HepG2 (cell line): ENCODE measurements around the gene TATDN3. TPM values are rescaled to one million over a fixed set of nuclear protein-coding genes. Genes with fewer than 3 reads are reported as not detected.

ENCODE experiments used
- ATAC-seq: fragments of 200-7000 bp; cut with Tn5 transposase; 3 replicates; pipeline ENCODE4 v1.9.1; 2020; ENCODE audit warnings: mild to moderate bottlenecking, moderate library complexity
- BruUV-seq: library from RNA; stranded (reverse); fragments of 400-500 nt; replicated peaks from 2 replicates; lab custom pipeline; 2021; lab: Mats Ljungman, UMichigan
- CTCF ChIA-PET: fragments of 300-600 bp; formaldehyde crosslinking; extraction: SDS; loops from one replicate; lab custom pipeline; 2021; ENCODE audit warnings: low total read pairs, inconsistent platforms, low intra/inter-chr PET ratio; lab: Yijun Ruan, JAX
- POLR2A ChIA-PET: fragments of 350-600 bp; sonication (Branson Sonifier 250); formaldehyde crosslinking; loops from one replicate; lab custom pipeline; 2020; ENCODE audit warnings: antibody characterized with exemption, inconsistent platforms; lab: Yijun Ruan, JAX
- DNase-seq: peaks from one replicate; pipeline ENCODE4 v3.0.0-alpha.2; 2015; ENCODE audit warnings: low spot score
- FAIRE-seq: peaks from 3 replicates; lab custom pipeline; 2011; peaks lifted over from hg19 to GRCh38; lab: Jason Lieb, UNC
- H2AFZ ChIP-seq: one replicate; pipeline ENCODE4 v1.6.1; 2011; ENCODE audit warnings: low read length, inconsistent platforms
- H3K27ac ChIP-seq: fragments of 300-600 bp; 3 replicates; pipeline ENCODE4 v1.8.0; 2011; ENCODE audit warnings: mixed run types, mild to moderate bottlenecking, mixed read lengths, low read length, inconsistent platforms; ENCODE audit not compliant: insufficient read depth; ENCODE audit errors: extremely low read length
- H3K27me3 ChIP-seq, 2 experiments: fragments of 200-600 bp in 1 of 2; 2 replicates in 1 of 2; 3 replicates in 1 of 2; pipeline versions ENCODE4 v1.6.0 to v1.8.0; 2011; ENCODE audit warnings: low read length in 2 of 2, mild to moderate bottlenecking in 2 of 2, moderate library complexity in 2 of 2, inconsistent platforms in 1 of 2; ENCODE audit not compliant: insufficient read depth in 2 of 2, control insufficient read depth in 1 of 2
- H3K36me3 ChIP-seq, 2 experiments: fragments of 200-600 bp in 1 of 2; replicated peaks in 1 of 2; 2 replicates in 1 of 2; 3 replicates in 1 of 2; pipeline versions ENCODE4 v1.5.1 to v1.8.0; 2011; ENCODE audit warnings: low read length in 2 of 2, inconsistent platforms in 1 of 2; ENCODE audit not compliant: insufficient read depth in 2 of 2, control insufficient read depth in 1 of 2
- H3K4me1 ChIP-seq: 2 replicates; pipeline ENCODE4 v1.5.1; 2012; ENCODE audit warnings: low read length, inconsistent platforms; ENCODE audit not compliant: insufficient read depth
- H3K4me2 ChIP-seq: 2 replicates; pipeline ENCODE4 v1.6.0; 2011; ENCODE audit warnings: low read depth, low read length, inconsistent platforms
- H3K4me3 ChIP-seq, 3 experiments: fragments of 200-600 bp in 1 of 3; sonication (generic), shearing (Covaris generic) in 1 of 3; replicated peaks in 1 of 3; 2 replicates each; pipeline ENCODE4 v1.5.1; 2011 to 2016; ENCODE audit warnings: low read length in 3 of 3, inconsistent platforms in 2 of 3, low read depth in 2 of 3, mild to moderate bottlenecking in 2 of 3, control low read depth in 1 of 3, mixed read lengths in 1 of 3; ENCODE audit not compliant: insufficient read depth in 1 of 3
- H3K79me2 ChIP-seq: one replicate; pipeline ENCODE4 v1.6.1; 2011; ENCODE audit warnings: low read length, inconsistent platforms; ENCODE audit not compliant: insufficient read depth
- H3K9ac ChIP-seq: 2 replicates; pipeline ENCODE4 v1.6.0; 2011; ENCODE audit warnings: mild to moderate bottlenecking, low read depth, low read length, inconsistent platforms; ENCODE audit not compliant: insufficient read depth
- H3K9me3 ChIP-seq: 2 replicates; pipeline ENCODE4 v1.5.1; 2012; ENCODE audit warnings: mild to moderate bottlenecking, low read length
- H4K20me1 ChIP-seq: 2 replicates; pipeline ENCODE4 v1.6.0; 2011; ENCODE audit warnings: inconsistent platforms, mild to moderate bottlenecking, low read length, moderate library complexity; ENCODE audit not compliant: insufficient read depth
- GABPB1 ChIP-seq: IDR thresholded peaks from 2 replicates; pipeline ENCODE4 v1.6.1; 2016; ENCODE audit warnings: mild to moderate bottlenecking, missing genetic modification reagents, moderate library complexity, missing compliant biosample characterization
- HNF1B ChIP-seq: sonication (generic); formaldehyde crosslinking; IDR thresholded peaks from 2 replicates; pipeline ENCODE4 v1.5.1; 2020; ENCODE audit warnings: mild to moderate bottlenecking, moderate library complexity, missing genetic modification reagents
- HNRNPL ChIP-seq: fragments of 200-400 bp; formaldehyde crosslinking; IDR thresholded peaks from 2 replicates; pipeline ENCODE4 v1.6.1; 2017; ENCODE audit warnings: mild to moderate bottlenecking, low read depth, low read length
- IRF2 ChIP-seq: IDR thresholded peaks from 2 replicates; pipeline ENCODE4 v1.6.1; 2018; ENCODE audit warnings: missing genetic modification reagents, missing compliant biosample characterization
- KLF12 ChIP-seq: sonication (generic); formaldehyde crosslinking; IDR thresholded peaks from 2 replicates; pipeline ENCODE4 v1.4.0; 2020; ENCODE audit warnings: missing genetic modification reagents, borderline replicate concordance
- MYPOP ChIP-seq: sonication (generic); formaldehyde crosslinking; IDR thresholded peaks from 2 replicates; pipeline ENCODE4 v1.8.1; 2023; ENCODE audit warnings: mild to moderate bottlenecking, moderate library complexity, missing genetic modification reagents
- PRPF4 ChIP-seq: fragments of 200-400 bp; formaldehyde crosslinking; IDR thresholded peaks from 2 replicates; pipeline ENCODE4 v1.6.1; 2016; ENCODE audit warnings: low read length, low read depth; ENCODE audit not compliant: poor library complexity, severe bottlenecking
- TGIF2 ChIP-seq: IDR thresholded peaks from 2 replicates; pipeline ENCODE4 v1.6.1; 2016; ENCODE audit warnings: control low read depth, missing compliant biosample characterization
- ZBTB38 ChIP-seq: sonication (generic); formaldehyde crosslinking; IDR thresholded peaks from 2 replicates; pipeline ENCODE4 v1.5.1; 2020; ENCODE audit warnings: mild to moderate bottlenecking, missing genetic modification reagents
- WGBS: methylation state at CpG from one replicate; pipeline ENCODE4 v1.1.6; 2017; ENCODE audit warnings: low lambda C conversion rate; 5-methylcytosine and 5-hydroxymethylcytosine counted together
- in situ Hi-C: cut with HindIII; loops from 2 replicates; pipeline ENCODE4 v1.10.0; 2017; ENCODE audit warnings: low pct_unique_long_range_greater_than_20kb; ENCODE audit not compliant: extremely low pct_ligation_motif_present
- intact Hi-C: fragments of 100-400 bp; cut with micrococcal nuclease; formaldehyde crosslinking; loops from one replicate; pipeline ENCODE4 v1.10.0; 2022; ENCODE audit not compliant: unreplicated experiment
- polyA plus RNA-seq, 8 experiments: library from polyadenylated mRNA; depleted of rRNA in 3 of 8; stranded (reverse) in 7 of 8; unstranded in 1 of 8; fragments of >200 nt; fragmentation: Illumina TruSeq in 4 of 8; extraction: Trizol in 4 of 8; gene quantifications; 2 replicates each; pipeline versions ENCODE4 v1.2.1 to v1.2.3, GENCODE V29; 2011 to 2016; ENCODE audit warnings: low read depth in 4 of 8, missing spikeins in 1 of 8, mixed read lengths in 1 of 8; ENCODE audit not compliant: insufficient read depth in 1 of 8
- total RNA-seq, 5 experiments: library from RNA; depleted of rRNA; stranded (reverse); fragments of >200 nt; fragmentation: Illumina TruSeq; extraction: Trizol; gene quantifications; 2 replicates each; pipeline ENCODE4 v1.2.3, GENCODE V29; 2016; ENCODE audit warnings: low read depth in 1 of 5
- TF ChIP-seq, protein P1 (sequence below): sonication (generic); formaldehyde crosslinking; IDR thresholded peaks from 2 replicates; pipeline ENCODE4 v1.8.1; 2023; ENCODE audit warnings: missing genetic modification reagents, inconsistent platforms, borderline replicate concordance
- TF ChIP-seq, protein P2 (sequence below): sonication (generic); formaldehyde crosslinking; IDR thresholded peaks from 2 replicates; pipeline ENCODE4 v1.8.0; 2022; ENCODE audit warnings: mild to moderate bottlenecking, missing genetic modification reagents, borderline replicate concordance

Gene TATDN3
- total and polyA plus RNA-seq, 2 of the 13 experiments (the other 11 are each of a cell fraction or from before 2014, with no cell fraction given) = 7.3 to 8.6 TPM

- POLR2A ChIA-PET = interaction anchor here (1.5 to 7.2 kb wide), 6 partner anchors 9 to 64 kb away, joined by 7 to 80 read pairs (median 9); partner anchors contain the start of genes NSL1, SPATA45 and TATDN3
- intact Hi-C loops (loop anchor here (1.0 kb wide), 1 partner anchor 64 kb away; no protein-coding TSS in a partner anchor), in situ Hi-C loops (loop anchor here (5.0 kb wide), 1 partner anchor 39 kb away; no protein-coding TSS in a partner anchor)
- BruUV-seq = no TSS peak
- CTCF ChIA-PET = no interaction called here
- Histone ChIP-seq H3K9me3 (no peaks in the 10 kb centered on the region), H3K27ac (peak overlapping the region; percentile 96), H2AFZ (no peak overlapping the region), H3K4me2 (peak overlapping the region; percentile 69), H3K27me3 (no peaks in the 10 kb centered on the region; a peak in 1 of 5 replicates), H3K79me2 (peaks cover 39% of the 10 kb centered on the region), H3K36me3 (no peaks in the 10 kb centered on the region), H4K20me1 (peaks cover 6% of the 10 kb centered on the region; the same call in 1 of the 2 replicates), H3K4me1 (peaks cover 53% of the 10 kb centered on the region), H3K4me3 (peak overlapping the region; percentile 74 to 93 (median 90); a peak in 5 of 6 replicates), H3K9ac (peak overlapping the region; percentile 80)
- ATAC-seq (no peak), DNase-seq (no peak), FAIRE-seq (no peak)
- 86% methylated on average over 16 of the region's 16 CpGs for WGBS
- TF ChIP-seq ZBTB38 (CRISPR knock-in tag) (peak; percentile 95), GABPB1 (CRISPR knock-in tag) (no peak), IRF2 (CRISPR knock-in tag) (no peak), KLF12 (CRISPR knock-in tag) (no peak), PRPF4 (peak; percentile 61)
Measured at GRCh38 chr1:212856755-212857154, 65.1 kb downstream of the TATDN3 start.

GRCh38 chr1:212857992-212858460, 66.3 kb downstream of the TATDN3 start, which contains the start of gene FLVCR1:
TSS of gene FLVCR1 (plus strand) at chr1:212858275. CDS start at chr1:212858453, 178 bp downstream.
- ATAC-seq = peak; percentile 97
- Histone ChIP-seq H3K9me3 (no peaks in the 10 kb centered on the region), H4K20me1 (peaks cover 12% of the 10 kb centered on the region), H3K9ac (peak within 1 kb of the TSS; percentile 80), H3K36me3 (no peaks in the 10 kb centered on the region), H3K79me2 (peaks cover 52% of the 10 kb centered on the region), H3K4me2 (peak within 1 kb of the TSS; percentile 75), H3K27me3 (no peaks in the 10 kb centered on the region; a peak in 1 of 5 replicates), H3K4me3 (peak within 1 kb of the TSS; percentile 74 to 93 (median 90)), H2AFZ (peak within 1 kb of the TSS; percentile 84), H3K27ac (peak within 1 kb of the TSS; percentile 96), H3K4me1 (peaks cover 66% of the 10 kb centered on the region)
- ChIA-PET POLR2A (interaction anchor here (0.6 to 7.2 kb wide), 23 partner anchors 10 to 250 kb away, joined by 3 to 80 read pairs (median 6); partner anchors contain the start of genes ATF3, NSL1, SPATA45 and TATDN3), CTCF (no interaction called here)
- peak; percentile 93 for DNase-seq
- BruUV-seq = no TSS peak
- in situ Hi-C loops = loop anchor here (5.0 kb wide), 1 partner anchor 41 kb away; no protein-coding TSS in a partner anchor
- WGBS = 0% methylated on average over 11 of the region's 54 CpGs
- intact Hi-C loops = loop anchor here (1.0 kb wide), 1 partner anchor 66 kb away; no protein-coding TSS in a partner anchor
- FAIRE-seq = peak; percentile 71
- peak; percentile 75; the same call in 1 of the 2 replicates for TF ChIP-seq TGIF2 (CRISPR knock-in tag)
- peak; percentile 54; the same call in 1 of the 2 replicates for TF ChIP-seq HNF1B (CRISPR knock-in tag)
- TF ChIP-seq MYPOP (CRISPR knock-in tag) = peak; percentile 83
- TF ChIP-seq, protein P1, sequence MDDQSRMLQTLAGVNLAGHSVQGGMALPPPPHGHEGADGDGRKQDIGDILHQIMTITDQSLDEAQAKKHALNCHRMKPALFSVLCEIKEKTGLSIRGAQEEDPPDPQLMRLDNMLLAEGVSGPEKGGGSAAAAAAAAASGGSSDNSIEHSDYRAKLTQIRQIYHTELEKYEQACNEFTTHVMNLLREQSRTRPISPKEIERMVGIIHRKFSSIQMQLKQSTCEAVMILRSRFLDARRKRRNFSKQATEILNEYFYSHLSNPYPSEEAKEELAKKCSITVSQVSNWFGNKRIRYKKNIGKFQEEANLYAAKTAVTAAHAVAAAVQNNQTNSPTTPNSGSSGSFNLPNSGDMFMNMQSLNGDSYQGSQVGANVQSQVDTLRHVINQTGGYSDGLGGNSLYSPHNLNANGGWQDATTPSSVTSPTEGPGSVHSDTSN (CRISPR knock-in tag) = no peak
- TF ChIP-seq HNRNPL = no peak
- TF ChIP-seq, protein P2, sequence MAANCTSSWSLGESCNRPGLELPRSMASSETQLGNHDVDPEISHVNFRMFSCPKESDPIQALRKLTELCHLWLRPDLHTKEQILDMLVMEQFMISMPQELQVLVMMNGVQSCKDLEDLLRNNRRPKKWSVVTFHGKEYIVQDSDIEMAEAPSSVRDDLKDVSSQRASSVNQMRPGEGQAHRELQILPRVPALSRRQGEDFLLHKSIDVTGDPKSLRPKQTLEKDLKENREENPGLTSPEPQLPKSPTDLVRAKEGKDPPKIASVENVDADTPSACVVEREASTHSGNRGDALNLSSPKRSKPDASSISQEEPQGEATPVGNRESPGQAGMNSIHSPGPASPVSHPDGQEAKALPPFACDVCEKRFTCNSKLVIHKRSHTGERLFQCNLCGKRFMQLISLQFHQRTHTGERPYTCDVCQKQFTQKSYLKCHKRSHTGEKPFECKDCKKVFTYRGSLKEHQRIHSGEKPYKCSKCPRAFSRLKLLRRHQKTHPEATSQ (CRISPR knock-in tag) = peak; percentile 75; the same call in 1 of the 2 replicates
